ENCODE data around the gene DZIP1L.

DNA sequence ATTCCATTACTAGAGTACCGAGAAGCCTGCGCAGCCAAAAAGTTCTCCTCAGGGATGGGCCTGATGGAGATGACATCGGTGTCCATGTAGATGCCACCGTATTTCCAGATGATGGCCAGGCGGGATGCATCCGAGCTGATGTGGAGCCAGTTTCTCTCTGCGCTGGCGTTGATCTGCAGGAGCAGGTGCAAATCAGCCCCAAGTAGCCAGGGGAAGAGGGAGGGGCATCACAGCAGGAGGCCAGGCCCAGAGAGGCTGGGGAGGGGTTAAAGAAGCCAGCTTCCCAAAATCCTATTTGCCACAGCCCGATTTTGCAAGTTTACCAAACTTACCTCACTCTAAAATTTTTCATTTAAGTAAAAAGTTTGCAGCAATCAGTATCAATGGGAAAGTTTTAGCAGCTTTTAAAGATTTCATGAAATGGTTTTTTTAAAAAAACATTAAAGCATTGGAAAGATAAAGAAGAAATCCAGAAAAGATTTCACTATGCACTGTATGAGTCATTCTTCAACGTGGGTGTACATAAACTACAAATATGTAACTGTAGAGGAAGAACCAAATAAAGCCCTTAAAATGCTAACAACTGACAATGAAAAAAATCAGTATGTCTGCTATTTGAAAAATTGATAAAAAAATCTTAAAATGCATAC is 9.4 kb upstream of the DZIP1L start:
- TF ChIP-seq, protein P1, sequence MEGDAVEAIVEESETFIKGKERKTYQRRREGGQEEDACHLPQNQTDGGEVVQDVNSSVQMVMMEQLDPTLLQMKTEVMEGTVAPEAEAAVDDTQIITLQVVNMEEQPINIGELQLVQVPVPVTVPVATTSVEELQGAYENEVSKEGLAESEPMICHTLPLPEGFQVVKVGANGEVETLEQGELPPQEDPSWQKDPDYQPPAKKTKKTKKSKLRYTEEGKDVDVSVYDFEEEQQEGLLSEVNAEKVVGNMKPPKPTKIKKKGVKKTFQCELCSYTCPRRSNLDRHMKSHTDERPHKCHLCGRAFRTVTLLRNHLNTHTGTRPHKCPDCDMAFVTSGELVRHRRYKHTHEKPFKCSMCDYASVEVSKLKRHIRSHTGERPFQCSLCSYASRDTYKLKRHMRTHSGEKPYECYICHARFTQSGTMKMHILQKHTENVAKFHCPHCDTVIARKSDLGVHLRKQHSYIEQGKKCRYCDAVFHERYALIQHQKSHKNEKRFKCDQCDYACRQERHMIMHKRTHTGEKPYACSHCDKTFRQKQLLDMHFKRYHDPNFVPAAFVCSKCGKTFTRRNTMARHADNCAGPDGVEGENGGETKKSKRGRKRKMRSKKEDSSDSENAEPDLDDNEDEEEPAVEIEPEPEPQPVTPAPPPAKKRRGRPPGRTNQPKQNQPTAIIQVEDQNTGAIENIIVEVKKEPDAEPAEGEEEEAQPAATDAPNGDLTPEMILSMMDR (IDR thresholded peaks at IDR 0.05; ENCODE audit: insufficient read depth, low read length, poor library complexity, severe bottlenecking) = no peak
- TF ChIP-seq EZH2phosphoT487 (conservative IDR thresholded peaks at IDR 0.05; ENCODE audit: low read length) = no peak

All from SU-DHL-6 (cell line).